Liver (tissue), 9 donors: ENCODE results near the gene RNF181. TPM values are rescaled to one million over a fixed set of nuclear protein-coding genes. Genes with fewer than 3 reads are reported as not detected.

Experiments
- DNase-seq: peaks from one replicate; pipeline ENCODE4 v3.0.0-alpha.2; 2017; ENCODE audit warnings: low spot score
- H3K27ac ChIP-seq, 2 donors: one replicate each; pipeline ENCODE4 v1.7.0; 2013; ENCODE audit warnings: inconsistent platforms in 2 of 2, low read length in 2 of 2, control low read depth in 1 of 2, low read depth in 1 of 2, mild to moderate bottlenecking in 1 of 2
- H3K27me3 ChIP-seq, 4 donors: one replicate each; pipeline versions ENCODE4 v1.6.1 to v1.7.0; 2013; ENCODE audit warnings: low read length in 3 of 4, inconsistent platforms in 1 of 4, mild to moderate bottlenecking in 1 of 4, moderate library complexity in 1 of 4; ENCODE audit not compliant: control insufficient read depth in 4 of 4, insufficient read depth in 4 of 4
- H3K36me3 ChIP-seq, 4 donors: one replicate each; pipeline versions ENCODE4 v1.6.1 to v1.7.0; 2013; ENCODE audit warnings: low read length in 3 of 4, mild to moderate bottlenecking in 3 of 4, low read depth in 1 of 4, moderate library complexity in 1 of 4; ENCODE audit not compliant: control insufficient read depth in 4 of 4, insufficient read depth in 3 of 4
- H3K4me1 ChIP-seq, 4 donors: one replicate each; pipeline versions ENCODE4 v1.6.1 to v1.7.0; 2013; ENCODE audit warnings: low read length in 3 of 4, mild to moderate bottlenecking in 3 of 4, moderate library complexity in 1 of 4; ENCODE audit not compliant: control insufficient read depth in 4 of 4, insufficient read depth in 4 of 4
- H3K4me3 ChIP-seq, 3 donors: one replicate each; pipeline versions ENCODE4 v1.6.1 to v1.7.0; 2013; ENCODE audit warnings: low read length in 3 of 3, control low read depth in 1 of 3, low read depth in 1 of 3, mild to moderate bottlenecking in 1 of 3
- H3K9ac ChIP-seq, 2 donors: one replicate each; pipeline ENCODE4 v1.7.0; 2013; ENCODE audit warnings: low read length in 2 of 2, mild to moderate bottlenecking in 2 of 2, moderate library complexity in 2 of 2, control low read depth in 1 of 2, low read depth in 1 of 2
- H3K9me3 ChIP-seq, 4 donors: one replicate each; pipeline versions ENCODE4 v1.6.1 to v1.7.0; 2013; ENCODE audit warnings: low read length in 3 of 4; ENCODE audit not compliant: control insufficient read depth in 4 of 4
- CTCF ChIP-seq: fragments of 150-350 bp; IDR thresholded peaks from 2 replicates; pipeline ENCODE4 v1.5.1; 2017; ENCODE audit warnings: improper control_type of control experiment, low read depth, low read length; ENCODE audit not compliant: missing input control
- EGR1 ChIP-seq, 2 donors: IDR thresholded peaks; 2 replicates each; pipeline ENCODE4 v1.6.1; 2016 to 2018; ENCODE audit warnings: antibody characterized with exemption in 2 of 2, low read depth in 2 of 2
- FOXA2 ChIP-seq: IDR thresholded peaks from 2 replicates; pipeline ENCODE4 v1.6.1; 2016; ENCODE audit warnings: antibody characterized with exemption
- GABPA ChIP-seq, 2 donors: IDR thresholded peaks in 1 of 2; conservative IDR thresholded peaks in 1 of 2; 2 replicates each; pipeline ENCODE4 v1.6.1; 2016; ENCODE audit warnings: antibody characterized with exemption in 2 of 2, mild to moderate bottlenecking in 1 of 2, moderate library complexity in 1 of 2
- JUND ChIP-seq, 2 donors: IDR thresholded peaks; 2 replicates each; pipeline ENCODE4 v1.6.1; 2016; ENCODE audit warnings: antibody characterized with exemption in 2 of 2
- NR2F2 ChIP-seq: IDR thresholded peaks from 2 replicates; pipeline ENCODE4 v1.6.1; 2016; ENCODE audit warnings: antibody characterized with exemption
- RAD21 ChIP-seq, 2 donors: IDR thresholded peaks; 2 replicates each; pipeline ENCODE4 v1.6.1; 2016; ENCODE audit warnings: antibody characterized with exemption in 2 of 2, mild to moderate bottlenecking in 2 of 2
- RXRA ChIP-seq, 2 donors: IDR thresholded peaks; 2 replicates each; pipeline ENCODE4 v1.6.1; 2017 to 2018; ENCODE audit warnings: antibody characterized with exemption in 2 of 2, mild to moderate bottlenecking in 1 of 2
- SP1 ChIP-seq: IDR thresholded peaks from 2 replicates; pipeline ENCODE4 v1.6.1; 2018; ENCODE audit warnings: antibody characterized with exemption, mild to moderate bottlenecking
- TAF1 ChIP-seq: conservative IDR thresholded peaks from 2 replicates; pipeline ENCODE4 v1.6.1; 2016; ENCODE audit warnings: antibody characterized with exemption, mild to moderate bottlenecking
- ZBTB33 ChIP-seq: IDR thresholded peaks from 2 replicates; pipeline ENCODE4 v1.6.1; 2016; ENCODE audit warnings: antibody characterized with exemption
- WGBS: extraction: QIAGEN DNeasy Blood & Tissue Kit; methylation state at CpG from one replicate; pipeline ENCODE4 v1.1.7; 2013; 5-methylcytosine and 5-hydroxymethylcytosine counted together
- polyA plus RNA-seq, 2 donors: library from polyadenylated mRNA; stranded (reverse) in 1 of 2; unstranded in 1 of 2; fragments of 200-250 nt in 1 of 2; fragments of >200 nt in 1 of 2; fragmentation: Nextera tagmentation in 1 of 2; extraction: Ambion mirVana in 1 of 2; gene quantifications; one replicate each; pipeline versions ENCODE4 v1.2.1 to v1.2.3, GENCODE V29; 2013 to 2015
- total RNA-seq, 2 donors: library from RNA; depleted of rRNA; stranded (reverse); fragments of >200 nt; gene quantifications; one replicate each; pipeline ENCODE4 v1.2.3, GENCODE V29; 2014
- TF ChIP-seq, protein P1 (sequence below): IDR thresholded peaks from 2 replicates; pipeline ENCODE4 v1.6.1; 2016; ENCODE audit warnings: antibody characterized with exemption, mild to moderate bottlenecking
- TF ChIP-seq, protein P2 (sequence below): IDR thresholded peaks from 2 replicates; pipeline ENCODE4 v1.6.1; 2016; ENCODE audit warnings: antibody characterized with exemption
- donor health status: healthy.
- donor health status: healthy.
- donor health status: healthy.
- donor health status: healthy.
- donor health status: healthy.

The RNF181 gene
- total and polyA plus RNA-seq, 4 donors: 101 to 195 (median 114) TPM

- no peaks in the 10 kb centered on the region for H3K9me3 ChIP-seq
- peaks cover 3 to 58% (median 51%) of the 10 kb centered on the region in 4 donors for H3K4me1 ChIP-seq
- H3K27ac ChIP-seq: no peak overlapping the region
- 69% methylated on average over 9 of the region's 9 CpGs for WGBS
- no peak for TF ChIP-seq NR2F2
- no peak for TF ChIP-seq RXRA (IDR thresholded peaks at IDR 0.05)
- TF ChIP-seq ZBTB33: no peak
- TF ChIP-seq TAF1: no peak
- TF ChIP-seq GABPA (IDR thresholded peaks at IDR 0.05 in 1 of 2, conservative IDR thresholded peaks at IDR 0.05 in 1 of 2): no peak
- TF ChIP-seq SP1: no peak
- TF ChIP-seq, protein P1, sequence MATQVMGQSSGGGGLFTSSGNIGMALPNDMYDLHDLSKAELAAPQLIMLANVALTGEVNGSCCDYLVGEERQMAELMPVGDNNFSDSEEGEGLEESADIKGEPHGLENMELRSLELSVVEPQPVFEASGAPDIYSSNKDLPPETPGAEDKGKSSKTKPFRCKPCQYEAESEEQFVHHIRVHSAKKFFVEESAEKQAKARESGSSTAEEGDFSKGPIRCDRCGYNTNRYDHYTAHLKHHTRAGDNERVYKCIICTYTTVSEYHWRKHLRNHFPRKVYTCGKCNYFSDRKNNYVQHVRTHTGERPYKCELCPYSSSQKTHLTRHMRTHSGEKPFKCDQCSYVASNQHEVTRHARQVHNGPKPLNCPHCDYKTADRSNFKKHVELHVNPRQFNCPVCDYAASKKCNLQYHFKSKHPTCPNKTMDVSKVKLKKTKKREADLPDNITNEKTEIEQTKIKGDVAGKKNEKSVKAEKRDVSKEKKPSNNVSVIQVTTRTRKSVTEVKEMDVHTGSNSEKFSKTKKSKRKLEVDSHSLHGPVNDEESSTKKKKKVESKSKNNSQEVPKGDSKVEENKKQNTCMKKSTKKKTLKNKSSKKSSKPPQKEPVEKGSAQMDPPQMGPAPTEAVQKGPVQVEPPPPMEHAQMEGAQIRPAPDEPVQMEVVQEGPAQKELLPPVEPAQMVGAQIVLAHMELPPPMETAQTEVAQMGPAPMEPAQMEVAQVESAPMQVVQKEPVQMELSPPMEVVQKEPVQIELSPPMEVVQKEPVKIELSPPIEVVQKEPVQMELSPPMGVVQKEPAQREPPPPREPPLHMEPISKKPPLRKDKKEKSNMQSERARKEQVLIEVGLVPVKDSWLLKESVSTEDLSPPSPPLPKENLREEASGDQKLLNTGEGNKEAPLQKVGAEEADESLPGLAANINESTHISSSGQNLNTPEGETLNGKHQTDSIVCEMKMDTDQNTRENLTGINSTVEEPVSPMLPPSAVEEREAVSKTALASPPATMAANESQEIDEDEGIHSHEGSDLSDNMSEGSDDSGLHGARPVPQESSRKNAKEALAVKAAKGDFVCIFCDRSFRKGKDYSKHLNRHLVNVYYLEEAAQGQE: no peak
- no peak for TF ChIP-seq JUND (IDR thresholded peaks at IDR 0.05)
- no peak for TF ChIP-seq EGR1 (IDR thresholded peaks at IDR 0.05; ENCODE audit: low read depth in 2 of 2)
- TF ChIP-seq RAD21 (IDR thresholded peaks at IDR 0.05): no peak
- no peak overlapping the region for H3K9ac ChIP-seq
- H3K27me3 ChIP-seq: no peaks in the 10 kb centered on the region
- no peak for DNase-seq
- H3K36me3 ChIP-seq: peaks cover 0 to 10% (median 5%) of the 10 kb centered on the region in 4 donors
- H3K4me3 ChIP-seq: no peak overlapping the region
Observed at GRCh38 chr2:85607268-85608215, 12.0 kb downstream of the RNF181 start.

- DNase-seq: no peak
- TF ChIP-seq, protein P1: no peak
- TF ChIP-seq RAD21 (IDR thresholded peaks at IDR 0.05) (no peak), CTCF (no peak), ZBTB33 (no peak), FOXA2 (no peak), EGR1 (IDR thresholded peaks at IDR 0.05; ENCODE audit: low read depth in 2 of 2) (no peak), SP1 (no peak)
- TF ChIP-seq, protein P2, sequence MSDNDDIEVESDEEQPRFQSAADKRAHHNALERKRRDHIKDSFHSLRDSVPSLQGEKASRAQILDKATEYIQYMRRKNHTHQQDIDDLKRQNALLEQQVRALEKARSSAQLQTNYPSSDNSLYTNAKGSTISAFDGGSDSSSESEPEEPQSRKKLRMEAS: no peak
- peak overlapping the region; percentile 74 to 77 for H3K27ac ChIP-seq
Observed at GRCh38 chr2:85611217-85611704, 15.7 kb downstream of the RNF181 start.

More at GRCh38 chr2:85611217-85611704, 15.7 kb downstream of the RNF181 start:
- Histone ChIP-seq H3K4me1 (peaks cover under 1 to 31% (median 29%) of the 10 kb centered on the region in 4 donors), H3K27me3 (no peaks in the 10 kb centered on the region), H3K36me3 (peaks cover 0 to 10% (median 5%) of the 10 kb centered on the region in 4 donors), H3K4me3 (peak overlapping the region; percentile 60 to 90 (median 88)), H3K9me3 (no peaks in the 10 kb centered on the region), H3K9ac (peak overlapping the region; percentile 31 to 85)
- WGBS: 5% methylated on average over 24 of the region's 24 CpGs
